Activated T-cell treated with anti-CD3 and anti-CD28 coated beads, Interleukin-2, amount 50 U/mL, for 72 hours (primary cell): ENCODE measurements around the gene DRICH1. TPM values are rescaled to one million over a fixed set of nuclear protein-coding genes. Genes with fewer than 3 reads are reported as not detected.
"Not testable (repeated sequence)": the region's sequence is repeated elsewhere in the genome, so short reads cannot be mapped to it uniquely, and the experiment has no call there.

ENCODE experiments used
- ATAC-seq, 2 donors: fragments of 150-1000 bp; cut with Tn5 transposase; replicated peaks in 1 of 2; 2 replicates each; pipeline ENCODE4 v1.10.0; 2021; ENCODE audit warnings: moderate library complexity in 2 of 2, mild to moderate bottlenecking in 1 of 2
- DNase-seq, 2 donors: peaks; one replicate each; pipeline ENCODE4 v3.0.0; 2021 to 2022; ENCODE audit warnings: mixed read lengths in 1 of 2
- H3K27ac Mint-ChIP-seq: one replicate; pipeline ENCODE4 v1.8.0; 2022; ENCODE audit warnings: mild to moderate bottlenecking, moderate library complexity, mixed read lengths
- H3K27me3 Mint-ChIP-seq: one replicate; pipeline ENCODE4 v1.8.0; 2022; ENCODE audit warnings: low read depth, mixed read lengths
- H3K36me3 Mint-ChIP-seq, 2 donors: one replicate each; pipeline ENCODE4 v1.8.0; 2022; ENCODE audit warnings: mixed read lengths in 2 of 2, mild to moderate bottlenecking in 1 of 2; ENCODE audit not compliant: insufficient read depth in 2 of 2
- H3K4me1 Mint-ChIP-seq: one replicate; pipeline ENCODE4 v1.8.0; 2022; ENCODE audit warnings: low read depth, mixed read lengths
- H3K4me3 Mint-ChIP-seq, 2 donors: one replicate each; pipeline ENCODE4 v1.8.0; 2022; ENCODE audit warnings: mild to moderate bottlenecking in 2 of 2, mixed read lengths in 2 of 2, moderate library complexity in 2 of 2
- H3K9me3 Mint-ChIP-seq, 2 donors: one replicate each; pipeline ENCODE4 v1.8.0; 2022; ENCODE audit warnings: mixed read lengths in 2 of 2
- total RNA-seq, 2 donors: library from RNA; stranded (reverse); gene quantifications; one replicate each; pipeline ENCODE4 v1.2.3, GENCODE V29; 2022

Gene DRICH1
- total RNA-seq, 2 donors from 2014 or later, result 0.90 TPM; not detected in 1

DNA sequence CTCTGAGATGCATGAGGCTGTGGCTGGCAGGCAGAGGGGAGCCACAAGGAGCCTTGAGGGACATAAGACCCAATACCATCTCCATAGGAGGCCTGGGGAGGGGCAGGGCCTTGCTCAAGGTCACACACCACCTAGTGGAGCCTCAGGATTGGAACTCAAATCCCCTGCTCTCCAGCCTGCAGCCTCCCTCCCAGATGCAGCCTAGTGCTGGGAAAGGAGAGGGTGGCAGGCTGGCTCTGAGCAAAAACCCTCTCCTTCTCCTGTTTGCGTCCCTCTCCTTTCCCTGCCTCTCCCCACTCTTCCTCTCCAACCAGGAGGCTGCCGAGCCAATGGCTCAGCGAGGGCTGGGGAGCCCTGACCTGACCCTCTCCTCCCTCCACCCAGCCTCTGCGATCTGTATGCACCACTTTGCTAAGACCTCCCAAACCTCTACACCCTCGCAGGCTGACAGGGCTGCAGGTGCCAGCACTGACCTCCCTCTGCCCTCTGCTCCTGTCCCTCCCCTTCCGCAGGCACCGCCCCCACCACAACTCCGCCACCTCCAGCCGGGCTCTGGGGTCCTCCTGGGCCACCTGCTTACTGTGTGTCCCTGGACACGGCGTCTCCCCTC is 66.7 kb downstream of the DRICH1 start:
- Mint-ChIP-seq H3K36me3 (no peaks in the 10 kb centered on the region), H3K4me1 (peaks cover 7% of the 10 kb centered on the region), H3K27me3 (peaks cover 28% of the 10 kb centered on the region), H3K4me3 (peak overlapping the region; percentile 81 to 83), H3K9me3 (no peaks in the 10 kb centered on the region), H3K27ac (no peak overlapping the region)
- peak; percentile 6 to 19 for DNase-seq
- peak; percentile 43 to 44 for ATAC-seq

DNA sequence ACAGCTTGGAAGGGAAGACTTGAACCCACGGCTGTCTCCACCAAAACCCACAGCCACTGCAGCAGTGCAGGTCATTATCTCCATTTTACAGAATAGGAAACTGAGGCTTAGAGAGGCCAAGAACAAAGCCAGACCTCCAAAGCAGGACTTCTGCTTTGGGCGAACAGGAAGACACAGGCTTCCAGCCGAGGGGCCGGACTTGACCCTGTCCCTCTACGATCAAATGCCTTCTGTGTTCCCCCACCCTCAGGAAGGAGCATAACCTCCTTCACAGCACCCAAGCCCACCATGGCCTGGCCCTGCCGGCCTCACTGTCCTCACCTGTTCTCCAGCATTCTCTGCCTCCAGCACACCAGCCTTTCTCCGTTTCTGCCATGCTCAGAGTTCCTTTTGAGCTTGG is 67.8 kb downstream of the DRICH1 start:
- H3K27ac Mint-ChIP-seq, result no peak overlapping the region
- no peaks in the 10 kb centered on the region for H3K9me3 Mint-ChIP-seq
- peaks cover 28% of the 10 kb centered on the region for H3K27me3 Mint-ChIP-seq
- no peaks in the 10 kb centered on the region for H3K36me3 Mint-ChIP-seq
- ATAC-seq (no peak), DNase-seq (no peak)
- peaks cover 7% of the 10 kb centered on the region for H3K4me1 Mint-ChIP-seq
- no peak overlapping the region for H3K4me3 Mint-ChIP-seq

DNA sequence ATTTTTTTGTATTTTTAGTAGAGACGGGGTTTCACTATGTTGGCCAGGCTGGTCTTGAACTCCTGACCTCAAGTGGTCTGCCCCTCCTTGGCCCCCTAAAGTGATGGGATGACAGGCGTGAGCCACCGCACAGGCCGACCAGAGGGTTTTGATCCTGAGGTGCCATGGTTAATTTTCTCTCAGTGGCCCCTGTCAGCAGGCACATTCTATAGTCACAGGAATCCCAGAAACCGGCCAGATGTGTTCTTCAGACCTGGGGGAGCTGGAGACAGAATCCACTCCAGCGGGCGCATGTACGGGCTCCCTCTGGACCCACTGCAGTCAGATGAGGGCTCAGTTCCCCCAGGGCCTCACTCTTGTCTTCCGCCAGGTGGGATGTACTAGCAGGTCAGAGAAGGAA is 69.0 kb downstream of the DRICH1 start:
- Mint-ChIP-seq H3K27ac (no peak overlapping the region), H3K36me3 (no peaks in the 10 kb centered on the region), H3K4me3 (no peak overlapping the region), H3K27me3 (peaks cover 28% of the 10 kb centered on the region), H3K4me1 (peaks cover 7% of the 10 kb centered on the region), H3K9me3 (no peaks in the 10 kb centered on the region)
- ATAC-seq, result no peak
- DNase-seq, result no peak

DNA sequence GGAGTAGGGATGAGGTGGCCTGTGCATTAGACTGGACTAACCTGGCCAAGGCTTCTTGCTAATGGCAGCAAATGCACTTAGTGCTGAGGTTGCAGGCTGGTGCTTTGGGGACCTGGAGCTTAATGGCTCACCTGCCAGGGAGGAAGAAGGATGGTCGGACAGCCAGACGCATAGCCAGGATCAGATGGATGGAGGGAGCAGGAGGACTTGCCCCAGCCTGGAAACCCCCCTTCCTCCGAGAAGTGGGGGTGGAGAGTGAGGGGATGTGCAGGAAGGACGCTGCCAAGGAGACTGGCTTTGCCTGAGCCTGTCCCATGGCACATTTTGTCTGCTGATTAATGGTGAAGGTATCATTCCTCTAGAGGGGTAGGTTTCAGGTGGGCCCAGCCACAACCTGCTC is 69.9 kb downstream of the DRICH1 start:
- Mint-ChIP-seq H3K27ac (no peak overlapping the region), H3K9me3 (no peaks in the 10 kb centered on the region), H3K4me3 (no peak overlapping the region), H3K4me1 (peaks cover 7% of the 10 kb centered on the region), H3K27me3 (peaks cover 19% of the 10 kb centered on the region), H3K36me3 (no peaks in the 10 kb centered on the region)
- no peak for ATAC-seq
- DNase-seq, result no peak

DNA sequence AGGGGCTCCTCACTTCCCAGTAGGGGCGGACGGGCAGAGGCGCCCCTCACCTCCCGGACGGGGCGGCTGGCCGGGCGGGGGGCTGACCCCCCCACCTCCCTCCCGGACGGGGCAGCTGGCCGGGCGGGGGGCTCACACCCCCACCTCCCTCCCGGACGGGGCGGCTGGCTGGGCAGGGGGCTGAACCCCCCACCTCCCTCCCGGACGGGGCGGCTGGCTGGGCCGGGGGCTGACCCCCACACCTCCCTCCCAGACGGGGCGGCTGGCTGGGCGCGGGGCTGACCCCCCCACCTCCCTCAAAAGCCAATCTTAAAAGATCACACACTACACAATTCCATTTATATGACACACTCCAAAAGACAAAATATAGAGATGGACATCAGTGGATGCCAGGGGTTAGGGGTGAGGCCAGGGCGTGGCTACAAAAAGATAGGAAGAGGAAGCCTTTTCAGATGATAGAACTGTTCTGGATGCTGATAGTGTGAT is 71.1 kb downstream of the DRICH1 start:
- H3K9me3 Mint-ChIP-seq, ATAC-seq, DNase-seq: not testable (repeated sequence)

DNA sequence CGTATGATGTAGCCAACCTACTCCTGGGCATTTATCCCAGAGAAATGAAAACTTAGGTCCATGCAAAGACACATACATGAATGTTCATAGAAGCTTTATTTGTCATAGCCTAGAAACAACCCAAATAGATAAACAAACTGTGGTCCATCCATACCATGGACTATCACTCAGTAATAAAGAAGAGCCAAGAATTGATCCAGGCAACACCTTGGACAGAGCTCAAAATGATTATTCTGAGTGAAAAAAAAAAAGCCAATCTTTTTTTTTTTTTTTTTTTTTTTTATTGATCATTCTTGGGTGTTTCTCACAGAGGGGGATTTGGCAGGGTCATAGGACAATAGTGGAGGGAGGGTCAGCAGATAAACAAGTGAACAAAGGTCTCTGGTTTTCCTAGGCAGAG is 71.9 kb downstream of the DRICH1 start:
- H3K4me1 Mint-ChIP-seq, H3K4me3 Mint-ChIP-seq, ATAC-seq, H3K9me3 Mint-ChIP-seq, H3K27ac Mint-ChIP-seq, DNase-seq, H3K36me3 Mint-ChIP-seq: not testable (repeated sequence)
- H3K27me3 Mint-ChIP-seq, result peaks cover 12% of the 10 kb centered on the region

More for the DNA sequence above, 71.1 kb downstream of the DRICH1 start:
- not testable (repeated sequence) for H3K4me3 Mint-ChIP-seq, H3K36me3 Mint-ChIP-seq, H3K27ac Mint-ChIP-seq, H3K4me1 Mint-ChIP-seq
- H3K27me3 Mint-ChIP-seq, result peaks cover 20% of the 10 kb centered on the region

Other genes starting within 250 kb of the DRICH1 start
- not detected for gene IGLL1, start 52.0 kb downstream of the DRICH1 start, total RNA-seq
- 10 to 100 TPM; 22.7 to 22.9 TPM for gene RGL4, start 58.7 kb upstream of the DRICH1 start, total RNA-seq
- gene ZNF70, start 118.8 kb upstream of the DRICH1 start, total RNA-seq, result 1 to 10 TPM; 1.6 to 1.8 TPM
- 1 to 10 TPM in 1 of 2 donors, under 1 TPM in 1; 0.90 to 1.7 TPM for gene VPREB3, start 122.1 kb upstream of the DRICH1 start, total RNA-seq
- gene C22orf15, start 130.7 kb upstream of the DRICH1 start, total RNA-seq, result 1 to 10 TPM in 1 of 2 donors, under 1 TPM in 1; 0.72 to 1.5 TPM
- 10 to 100 TPM; 54.4 to 62.5 TPM for gene CHCHD10, start 135.7 kb upstream of the DRICH1 start, total RNA-seq
- gene MMP11, start 140.5 kb upstream of the DRICH1 start, total RNA-seq, result under 1 TPM; 0.46 to 0.56 TPM
- gene SMARCB1, start 154.6 kb upstream of the DRICH1 start, total RNA-seq, result 10 to 100 TPM; 67.4 to 83.0 TPM
- gene DERL3, start 206.7 kb upstream of the DRICH1 start, total RNA-seq, result 1 to 10 TPM; 2.6 to 5.2 TPM
- 10 to 100 TPM in 1 of 2 donors, 1 to 10 TPM in 1; 10.0 to 11.1 TPM for gene SLC2A11, start 225.6 kb upstream of the DRICH1 start, total RNA-seq